Retinal pigment epithelial cell (primary cell): ENCODE results near the gene BMP8A.

Source experiments
- DNase-seq: peaks from one replicate; pipeline ENCODE4 v3.0.0-alpha.2; 2010; ENCODE audit warnings: low read depth
- H3K4me3 ChIP-seq: 2 replicates; pipeline ENCODE4 v1.5.1; 2011; ENCODE audit warnings: mild to moderate bottlenecking, low read length, control low read depth, moderate library complexity
- TF ChIP-seq, protein P1 (sequence below): conservative IDR thresholded peaks from 2 replicates; pipeline ENCODE4 v1.5.1; 2011; ENCODE audit warnings: low read depth, low read length, control low read depth, inconsistent platforms

The BMP8A gene

GRCh38 chr1:39573097-39573465 lies 81.6 kb downstream of the BMP8A start:
- no peak for DNase-seq
- peak overlapping the region; percentile 89 for H3K4me3 ChIP-seq
- TF ChIP-seq, protein P1, sequence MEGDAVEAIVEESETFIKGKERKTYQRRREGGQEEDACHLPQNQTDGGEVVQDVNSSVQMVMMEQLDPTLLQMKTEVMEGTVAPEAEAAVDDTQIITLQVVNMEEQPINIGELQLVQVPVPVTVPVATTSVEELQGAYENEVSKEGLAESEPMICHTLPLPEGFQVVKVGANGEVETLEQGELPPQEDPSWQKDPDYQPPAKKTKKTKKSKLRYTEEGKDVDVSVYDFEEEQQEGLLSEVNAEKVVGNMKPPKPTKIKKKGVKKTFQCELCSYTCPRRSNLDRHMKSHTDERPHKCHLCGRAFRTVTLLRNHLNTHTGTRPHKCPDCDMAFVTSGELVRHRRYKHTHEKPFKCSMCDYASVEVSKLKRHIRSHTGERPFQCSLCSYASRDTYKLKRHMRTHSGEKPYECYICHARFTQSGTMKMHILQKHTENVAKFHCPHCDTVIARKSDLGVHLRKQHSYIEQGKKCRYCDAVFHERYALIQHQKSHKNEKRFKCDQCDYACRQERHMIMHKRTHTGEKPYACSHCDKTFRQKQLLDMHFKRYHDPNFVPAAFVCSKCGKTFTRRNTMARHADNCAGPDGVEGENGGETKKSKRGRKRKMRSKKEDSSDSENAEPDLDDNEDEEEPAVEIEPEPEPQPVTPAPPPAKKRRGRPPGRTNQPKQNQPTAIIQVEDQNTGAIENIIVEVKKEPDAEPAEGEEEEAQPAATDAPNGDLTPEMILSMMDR = no peak

GRCh38 chr1:39573736-39574624 lies 82.5 kb downstream of the BMP8A start:
- TF ChIP-seq, protein P1 = no peak
- H3K4me3 ChIP-seq = peak overlapping the region; percentile 89

DNA sequence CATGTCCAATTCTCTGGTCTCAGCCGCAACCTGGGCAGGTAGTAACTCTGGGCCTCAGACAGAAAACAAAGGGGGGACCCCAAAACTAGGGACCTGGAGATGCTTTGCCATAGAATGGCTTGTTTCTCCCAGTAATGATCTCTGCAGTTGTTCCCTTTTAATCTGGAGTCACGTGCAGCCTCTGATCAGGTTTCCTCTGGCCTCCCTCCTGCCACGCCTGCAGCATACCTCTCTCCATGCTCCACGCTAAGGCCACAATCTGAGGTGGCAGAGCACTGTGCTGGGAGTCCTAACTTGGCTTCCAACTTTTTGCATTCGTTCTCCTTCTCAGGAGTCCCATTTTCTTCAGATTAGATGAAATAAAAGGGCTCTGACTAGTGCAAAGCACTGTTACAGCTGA lies 83.2 kb downstream of the BMP8A start:
- TF ChIP-seq, protein P1 = no peak
- DNase-seq = no peak
- H3K4me3 ChIP-seq = peak overlapping the region; percentile 89

More at GRCh38 chr1:39573736-39574624, 82.5 kb downstream of the BMP8A start:
- no peak for DNase-seq
